H4 (cell line): Measurements from ENCODE around the gene GNAT1. TPM values are rescaled to one million over a fixed set of nuclear protein-coding genes. Genes with fewer than 3 reads are reported as not detected.

Source experiments
- DNase-seq: peaks from one replicate; pipeline ENCODE4 v3.0.0-alpha.2; 2015; ENCODE audit warnings: low spot score
- total RNA-seq: library from RNA; depleted of rRNA; stranded (reverse); fragments of >200 nt; shearing (Covaris generic); gene quantifications from 2 replicates; pipeline ENCODE4 v1.2.3, GENCODE V29; 2014

The GNAT1 gene
- total RNA-seq, 1 experiment from 2014 or later = not detected

DNA sequence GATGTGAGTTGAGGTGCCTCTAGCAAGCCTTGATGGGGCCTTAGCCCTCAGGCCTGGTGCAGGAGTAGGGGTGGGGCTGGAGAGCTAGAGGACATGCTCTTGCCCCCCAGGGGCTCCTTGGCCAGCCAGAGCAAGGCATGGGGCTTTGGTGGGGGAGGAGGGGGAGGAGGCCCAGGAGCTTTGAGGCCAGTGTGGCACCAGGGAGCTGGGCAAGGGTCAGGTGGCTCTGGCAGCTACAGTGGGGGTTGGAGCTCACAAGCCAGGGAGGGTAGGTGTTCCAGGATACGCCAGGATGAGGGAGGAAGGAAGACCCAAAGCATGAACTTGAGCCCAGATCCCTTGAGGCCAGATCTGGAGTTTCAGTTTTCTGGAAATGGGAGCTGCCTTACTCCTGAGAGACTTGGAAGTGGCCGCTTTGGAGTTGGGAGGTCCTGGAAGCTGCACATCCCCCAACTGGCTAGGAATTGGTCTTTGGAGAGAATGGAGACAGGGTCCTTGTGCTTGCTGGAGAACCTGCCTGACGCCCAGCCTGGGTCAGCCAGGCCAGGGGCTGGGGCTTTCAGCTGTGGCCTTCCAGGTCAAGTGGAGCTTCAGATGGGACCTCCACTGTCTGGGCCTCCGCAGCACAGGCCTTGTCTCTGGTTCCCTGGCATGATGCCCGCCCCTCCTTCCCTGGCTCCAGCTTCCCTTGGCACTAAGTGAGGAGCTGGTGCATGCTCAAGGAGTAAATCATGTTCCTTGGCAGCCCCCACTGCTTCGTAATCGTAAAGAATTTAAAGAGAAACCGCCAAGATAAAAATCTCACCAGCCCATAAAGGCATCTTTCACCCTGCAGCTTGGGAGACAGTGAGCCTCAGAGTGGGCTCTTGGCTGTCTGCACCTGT, 27.6 kb upstream of the GNAT1 start:
- DNase-seq = peak; percentile 77

DNA sequence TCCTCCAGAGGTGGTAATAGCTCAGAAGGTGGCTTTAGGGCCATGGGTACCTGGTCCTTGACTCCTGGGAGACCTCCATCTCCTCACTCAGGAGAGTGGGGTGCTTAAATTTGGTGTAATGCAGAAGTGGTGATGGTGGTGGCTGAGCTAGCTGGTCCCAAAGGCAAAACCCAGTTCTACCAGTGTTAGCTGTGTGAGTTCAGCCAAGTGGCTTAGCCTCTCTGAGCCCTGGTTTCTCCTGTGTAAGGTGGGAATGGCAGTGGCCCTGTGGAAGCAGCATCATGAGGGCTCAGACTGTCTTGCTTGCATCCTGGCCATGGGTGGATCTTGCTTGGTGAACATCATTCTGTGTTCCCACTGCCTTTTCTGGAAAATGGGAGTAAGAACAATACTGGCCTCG, 26.9 kb upstream of the GNAT1 start:
- DNase-seq = no peak

DNA sequence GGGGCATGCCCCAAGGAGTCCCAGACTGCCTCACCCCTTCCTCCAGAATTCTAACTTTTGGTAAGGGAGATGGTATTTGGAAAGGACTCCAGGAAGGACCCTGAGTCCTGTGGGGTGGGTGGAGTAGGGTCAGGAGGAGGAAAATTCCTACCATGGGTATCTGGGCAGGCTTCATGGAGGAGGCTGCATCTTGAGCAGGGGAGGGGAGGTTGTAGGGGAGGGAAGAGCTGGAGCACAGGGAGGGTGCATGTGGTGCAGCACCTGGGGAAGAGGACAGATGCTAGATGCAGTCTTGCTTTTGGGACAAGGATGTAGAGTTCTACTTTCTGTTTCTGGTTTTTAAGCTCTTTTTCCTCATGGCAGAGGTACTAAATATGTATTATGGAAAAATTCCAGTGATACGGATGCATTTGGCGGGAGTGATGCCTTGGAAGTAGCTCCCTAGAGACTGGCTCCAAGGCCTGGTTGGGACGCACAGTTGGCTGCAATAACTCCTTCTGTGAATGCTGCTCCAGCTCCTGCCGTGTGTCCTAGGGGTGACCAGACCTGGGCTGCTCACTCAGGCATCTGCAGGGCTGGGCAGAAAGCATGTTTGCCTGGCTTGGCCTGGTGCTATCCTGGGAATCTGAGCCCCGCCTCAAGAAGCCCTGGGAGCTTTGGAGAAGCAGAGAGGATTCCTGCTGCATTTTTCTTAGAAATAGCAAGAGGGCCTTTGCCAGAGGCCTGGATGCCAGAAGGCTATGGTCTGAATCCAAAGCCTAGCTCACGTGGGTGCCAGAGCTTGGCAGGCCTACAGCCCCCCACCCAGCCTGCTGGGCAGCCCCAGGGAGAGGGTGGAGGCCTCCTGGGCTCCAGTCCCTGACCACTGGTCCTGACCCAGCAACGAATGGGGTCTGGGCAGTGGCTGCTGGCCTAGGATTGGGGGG, 26.2 kb upstream of the GNAT1 start:
- DNase-seq = no peak

DNA sequence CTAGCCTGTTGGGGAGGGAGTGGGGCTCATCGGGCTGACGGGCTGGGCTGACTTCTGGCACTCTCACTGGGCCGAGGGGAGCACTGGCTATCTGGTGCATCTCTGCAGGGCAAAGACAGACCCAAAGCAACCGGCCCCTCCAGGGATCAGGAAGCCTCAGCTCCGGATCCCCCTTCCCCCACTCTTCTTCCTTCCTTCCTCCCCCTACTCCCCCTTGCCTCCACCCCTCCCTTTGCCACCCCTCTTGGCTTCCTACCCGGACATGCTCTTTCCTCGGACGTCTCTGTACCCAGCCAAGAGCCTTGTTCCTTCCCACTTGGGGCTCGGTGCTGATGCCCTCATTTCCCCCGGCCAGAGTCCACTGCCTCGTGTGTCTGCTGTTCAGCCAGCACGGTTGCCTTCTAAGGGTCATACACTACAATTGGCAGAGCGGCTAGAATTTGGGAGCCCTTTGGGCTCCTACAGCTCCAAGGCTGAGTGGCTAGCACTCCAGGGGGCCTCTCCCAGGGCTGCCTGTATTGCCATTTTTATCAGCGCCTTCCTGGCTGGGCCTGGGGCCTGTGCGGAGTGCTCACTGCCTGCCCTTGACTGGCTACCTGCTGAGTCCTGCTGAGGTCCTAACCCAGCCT, 25.4 kb upstream of the GNAT1 start:
- no peak for DNase-seq

DNA sequence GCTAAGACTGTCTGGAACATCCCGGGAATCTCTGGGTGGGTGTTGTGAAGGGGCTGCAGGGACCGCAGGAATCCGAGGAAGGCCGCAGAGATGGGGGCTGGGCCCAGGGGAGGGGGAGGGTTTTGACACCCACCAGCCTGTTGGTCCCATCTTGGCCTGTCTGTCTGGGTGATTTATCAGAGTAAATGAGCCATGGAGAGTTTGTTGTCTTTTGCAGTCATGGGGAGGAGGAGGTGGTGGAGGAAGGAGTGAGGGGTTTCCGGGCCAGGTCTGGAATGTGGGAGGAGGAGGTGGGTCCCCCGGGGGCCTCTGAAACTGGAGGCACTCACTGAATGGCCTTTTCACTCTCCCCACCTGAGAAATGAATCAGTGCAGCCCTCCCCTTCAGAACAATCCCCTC, 24.8 kb upstream of the GNAT1 start:
- DNase-seq = no peak

DNA sequence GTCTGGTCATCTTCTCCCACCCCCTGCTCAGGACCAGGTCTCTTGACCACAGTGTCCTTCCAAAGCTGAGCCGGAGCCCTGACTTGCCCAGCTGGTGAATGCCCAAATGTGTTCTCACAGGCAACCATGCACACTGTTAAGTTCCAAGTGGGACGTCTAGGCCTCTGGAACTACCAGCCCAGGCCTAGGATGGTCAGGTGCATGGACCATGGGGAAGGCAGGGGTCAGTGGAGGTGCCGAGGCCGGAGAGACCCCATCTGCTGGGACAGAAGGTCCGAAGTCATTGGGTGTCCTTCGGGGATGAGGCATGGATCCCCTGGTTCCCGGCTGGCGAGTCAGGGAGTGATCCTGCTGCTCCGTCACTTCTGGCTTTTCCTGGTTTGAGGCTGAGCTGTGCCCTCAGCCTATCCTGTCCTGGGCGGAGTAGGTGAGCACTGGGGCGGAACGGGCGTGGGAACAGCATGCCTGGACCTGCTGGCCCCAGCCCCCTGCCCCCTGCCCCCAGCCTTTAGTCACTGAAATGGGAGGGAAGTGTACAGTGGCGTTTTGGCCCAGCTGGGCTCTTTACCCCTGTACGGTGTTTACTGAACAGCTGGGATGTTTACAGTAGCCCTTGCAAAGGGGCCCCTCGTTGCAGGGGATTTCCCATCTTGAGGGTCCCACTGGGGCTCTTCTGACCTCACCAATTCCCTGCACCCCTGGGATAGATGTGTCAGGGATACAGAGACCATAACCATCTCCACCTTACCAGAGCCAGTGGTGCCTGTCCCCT, 24.2 kb upstream of the GNAT1 start:
- no peak for DNase-seq

DNA sequence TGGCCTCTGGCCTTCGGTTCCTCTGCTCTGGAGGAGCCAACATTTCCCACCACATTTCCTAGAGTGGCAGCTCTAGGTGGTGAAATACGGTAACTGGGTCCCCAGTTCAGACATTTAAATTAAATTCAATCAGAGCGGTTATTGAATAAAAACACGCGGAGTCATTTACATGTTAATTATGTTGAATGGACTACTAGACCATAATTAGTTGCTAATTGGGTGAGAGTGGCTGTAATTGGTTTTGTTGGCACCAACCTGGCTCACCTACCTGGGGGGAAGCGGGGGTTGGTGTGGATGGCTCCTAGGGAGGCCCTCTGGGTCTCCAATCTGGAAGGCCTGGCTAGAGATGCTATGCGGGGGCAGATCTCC, 23.6 kb upstream of the GNAT1 start:
- no peak for DNase-seq

DNA sequence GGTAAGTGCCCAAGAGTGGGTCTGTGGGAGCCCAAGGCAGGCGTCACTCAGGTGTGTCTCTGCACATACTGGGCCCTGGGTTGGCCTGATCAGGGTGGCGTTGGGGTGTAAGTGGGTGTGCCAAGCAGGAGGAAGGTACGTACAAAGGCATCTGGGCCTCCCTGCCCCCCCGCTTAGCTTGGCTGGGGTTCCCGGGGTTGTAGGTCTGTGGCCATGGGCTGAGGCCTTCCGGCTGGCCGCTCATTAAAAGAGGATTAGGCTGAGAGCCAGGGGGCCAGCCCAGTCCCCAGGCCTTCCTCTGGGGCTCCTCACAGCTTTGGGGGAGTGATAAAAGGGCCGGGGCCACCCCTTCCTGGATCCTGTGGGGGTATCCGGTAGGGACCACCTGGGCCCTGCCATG, 23.0 kb upstream of the GNAT1 start:
- DNase-seq = no peak

DNA sequence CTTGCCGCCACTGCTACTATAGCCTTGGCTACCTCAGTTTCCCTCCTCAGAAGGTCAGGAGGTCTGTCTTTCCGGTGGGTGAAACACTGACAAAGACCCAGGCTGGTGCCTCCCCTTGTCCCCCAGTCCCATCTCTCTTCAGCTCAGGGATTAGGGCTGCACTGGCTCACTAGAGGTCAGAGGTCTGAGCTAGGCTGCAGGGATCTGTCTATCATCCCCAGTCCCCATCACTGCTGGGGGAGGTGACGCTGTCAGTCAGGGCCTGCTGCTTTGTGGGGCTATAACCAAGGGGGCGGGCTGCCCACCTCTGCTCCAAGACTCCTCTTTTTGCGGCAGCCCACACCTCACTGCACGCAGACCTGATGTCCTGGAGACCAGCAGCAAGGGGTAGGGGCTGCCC, 22.6 kb upstream of the GNAT1 start:
- no peak for DNase-seq

DNA sequence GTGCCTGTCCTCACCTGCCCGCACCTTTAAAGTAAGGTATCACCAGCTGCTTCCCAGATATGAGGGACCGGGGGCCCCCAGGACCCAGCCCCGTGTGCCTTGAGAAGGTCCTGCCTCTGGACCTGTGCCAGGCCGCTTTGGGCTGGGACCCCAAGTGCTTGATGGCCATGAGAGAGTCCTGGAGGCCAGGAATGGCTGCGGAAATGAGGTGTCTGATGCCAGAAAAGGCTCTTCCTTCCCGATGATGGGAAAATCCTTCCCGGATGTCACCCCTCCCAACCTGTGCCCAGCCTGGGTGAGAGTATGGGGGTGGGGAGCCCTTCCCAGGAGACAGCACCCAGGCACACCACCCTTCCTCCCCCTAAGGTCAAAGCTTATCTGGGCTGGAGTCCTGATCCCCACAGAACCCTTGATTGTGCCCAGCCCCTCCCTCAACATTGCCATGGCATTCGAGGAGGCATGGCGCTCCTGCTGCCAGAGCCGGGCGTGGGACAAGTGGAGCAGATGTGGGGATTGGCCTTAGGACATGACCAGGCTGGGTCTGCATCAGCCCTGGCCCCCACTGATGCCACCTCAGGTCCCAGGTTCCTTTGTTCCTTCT, 22.1 kb upstream of the GNAT1 start:
- no peak for DNase-seq

DNA sequence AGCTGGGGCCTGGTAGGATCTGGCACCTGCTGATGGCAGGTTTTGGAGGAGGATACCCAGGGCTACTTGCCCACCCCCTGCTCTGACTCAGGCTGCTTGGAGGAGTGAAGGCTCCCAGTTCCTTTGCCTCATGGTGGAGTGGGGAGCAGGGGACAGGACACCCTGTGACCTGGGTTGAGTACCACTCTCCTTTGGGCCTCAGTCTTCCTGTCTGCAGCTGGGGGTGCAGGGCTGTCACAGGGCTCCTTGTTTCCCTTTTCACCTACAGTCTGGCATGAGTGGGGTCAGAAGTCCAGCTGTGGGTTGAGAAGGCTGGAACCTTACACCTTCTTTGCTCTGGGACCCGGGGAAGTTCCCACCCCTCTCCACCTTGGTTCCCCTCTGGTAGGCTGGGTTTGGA, 21.6 kb upstream of the GNAT1 start:
- DNase-seq = no peak

DNA sequence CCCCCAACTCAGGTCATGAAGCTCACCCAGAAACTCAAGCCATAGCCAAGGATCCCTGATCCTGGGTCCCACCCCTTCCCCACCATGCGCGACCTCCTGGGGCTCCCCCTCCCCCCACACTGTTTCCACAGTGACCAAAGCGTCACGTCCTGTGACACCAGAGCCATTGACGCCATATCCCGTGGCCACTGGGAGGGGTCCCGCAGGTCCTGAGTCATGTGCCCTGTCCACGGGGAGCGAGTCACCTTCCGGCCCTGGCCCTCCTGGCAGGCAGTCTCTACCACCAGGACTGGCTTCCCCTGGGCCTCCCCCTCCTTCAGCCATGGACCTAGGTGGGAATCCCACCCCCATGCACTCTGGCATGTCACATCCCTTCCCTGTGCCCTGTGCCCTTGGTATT, 20.7 kb upstream of the GNAT1 start:
- peak; percentile 35 for DNase-seq

DNA sequence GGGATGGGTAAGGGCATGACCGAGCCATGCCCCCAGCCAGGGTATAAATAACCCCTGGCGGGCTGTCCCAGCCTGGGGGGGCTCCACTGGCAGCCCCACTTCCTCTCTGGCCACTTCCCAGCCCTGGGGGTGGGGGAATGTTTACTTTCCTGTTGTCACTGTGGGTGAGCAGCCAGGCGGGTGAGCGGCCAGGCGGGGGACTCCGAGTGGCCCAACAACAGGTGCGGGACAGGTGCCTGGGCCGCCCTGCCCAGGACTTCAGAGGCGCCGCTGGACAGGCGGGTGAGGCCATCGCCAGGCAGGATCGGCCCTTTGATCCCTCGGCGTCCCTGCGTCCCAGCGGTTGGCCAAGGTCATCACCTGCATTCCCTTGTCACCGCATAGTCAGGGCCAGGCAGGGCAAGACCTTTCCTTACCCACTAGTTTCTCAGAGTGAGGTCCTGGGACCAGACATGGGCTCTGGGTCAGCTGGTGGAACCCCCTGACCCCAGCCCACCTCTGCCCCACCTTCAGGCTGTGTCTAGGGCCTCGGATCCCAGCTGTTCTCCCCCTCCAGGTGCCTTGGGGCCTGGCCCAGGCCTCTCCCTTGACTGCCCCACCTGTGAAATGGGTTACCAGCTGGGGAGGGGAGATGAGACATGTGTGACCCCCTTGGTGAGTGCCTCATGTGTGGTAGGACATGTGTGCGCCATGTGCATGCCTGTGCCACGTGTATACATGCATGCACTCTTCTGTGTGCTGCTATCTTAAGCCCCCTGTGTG, 19.7 kb upstream of the GNAT1 start:
- no peak for DNase-seq

DNA sequence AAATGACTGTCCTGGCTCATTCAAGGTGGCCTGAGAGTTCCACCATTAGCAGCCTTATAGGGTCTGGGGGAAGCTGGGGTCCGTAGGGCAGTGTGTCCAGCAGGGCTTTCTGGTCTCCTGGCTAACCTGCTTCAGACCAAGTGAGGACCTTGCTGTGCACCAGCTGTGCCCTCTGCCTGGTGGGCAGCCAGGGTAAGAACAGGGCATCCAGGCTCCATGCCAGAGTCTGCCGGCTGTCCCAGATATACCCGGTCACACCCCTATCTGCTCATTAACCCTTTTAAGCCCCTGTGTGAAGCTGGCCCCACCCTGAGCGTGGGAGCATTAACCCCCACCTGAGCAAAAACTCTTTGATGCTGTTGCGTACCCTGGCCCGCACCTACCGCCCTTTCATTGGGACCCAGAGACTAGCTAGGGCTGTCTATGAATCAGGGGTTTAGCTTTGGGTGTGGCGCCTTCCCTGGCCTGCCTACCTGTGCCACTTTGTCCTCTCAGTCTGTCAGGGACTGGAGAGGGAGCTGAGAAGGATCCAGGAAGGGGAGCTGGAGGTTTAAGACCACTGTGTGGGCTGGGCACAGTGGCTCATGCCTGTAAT, 18.7 kb upstream of the GNAT1 start:
- no peak for DNase-seq

DNA sequence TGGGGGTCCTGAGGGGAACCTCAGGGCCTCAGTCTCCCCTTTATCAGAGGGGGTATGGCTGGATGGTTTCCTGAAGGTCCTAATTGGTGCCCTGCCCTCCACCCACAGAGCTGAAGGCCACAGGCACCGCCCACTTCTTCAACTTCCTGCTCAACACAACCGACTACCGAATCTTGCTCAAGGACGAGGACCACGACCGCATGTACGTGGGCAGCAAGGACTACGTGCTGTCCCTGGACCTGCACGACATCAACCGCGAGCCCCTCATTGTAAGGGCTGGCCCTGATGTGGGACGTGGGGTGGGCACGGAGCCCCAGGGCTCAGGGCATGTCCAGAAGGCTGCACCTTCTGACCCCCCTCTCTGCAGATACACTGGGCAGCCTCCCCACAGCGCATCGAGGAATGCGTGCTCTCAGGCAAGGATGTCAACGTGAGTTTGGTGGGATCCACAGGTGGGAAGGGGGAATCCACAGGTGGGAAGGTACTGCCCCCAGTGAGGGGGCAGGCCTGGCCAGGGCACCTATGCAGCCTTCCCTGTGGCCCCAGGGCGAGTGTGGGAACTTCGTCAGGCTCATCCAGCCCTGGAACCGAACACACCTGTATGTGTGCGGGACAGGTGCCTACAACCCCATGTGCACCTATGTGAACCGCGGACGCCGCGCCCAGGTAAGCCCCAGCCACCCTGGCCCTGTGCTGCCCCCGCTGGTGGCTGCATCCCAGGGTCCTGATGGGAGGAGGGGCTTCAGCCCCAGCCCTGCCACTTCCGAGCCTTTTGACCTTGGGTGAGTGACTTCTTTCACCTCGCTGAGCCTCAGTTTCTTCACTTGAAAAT, 17.5 kb upstream of the GNAT1 start:
- DNase-seq = no peak

DNA sequence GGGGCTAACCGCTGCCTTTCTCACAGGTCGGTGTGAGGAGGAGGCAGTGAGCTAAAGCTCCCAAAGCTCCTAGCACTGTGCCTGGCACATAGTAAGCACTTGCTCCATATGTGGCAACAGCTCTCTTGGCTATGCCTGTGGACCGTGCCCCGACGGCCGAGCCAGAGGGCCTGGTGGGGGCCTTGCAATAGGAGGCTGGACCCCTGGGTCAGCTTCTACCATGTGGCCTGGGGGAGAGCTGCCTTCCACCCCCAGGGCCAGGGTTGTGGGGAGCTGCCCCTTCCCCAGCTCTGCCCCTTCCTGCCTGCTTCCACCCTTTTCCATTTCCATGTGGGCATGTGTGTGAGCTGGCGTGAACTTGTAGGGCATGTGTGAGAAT, 16.9 kb upstream of the GNAT1 start:
- no peak for DNase-seq

DNA sequence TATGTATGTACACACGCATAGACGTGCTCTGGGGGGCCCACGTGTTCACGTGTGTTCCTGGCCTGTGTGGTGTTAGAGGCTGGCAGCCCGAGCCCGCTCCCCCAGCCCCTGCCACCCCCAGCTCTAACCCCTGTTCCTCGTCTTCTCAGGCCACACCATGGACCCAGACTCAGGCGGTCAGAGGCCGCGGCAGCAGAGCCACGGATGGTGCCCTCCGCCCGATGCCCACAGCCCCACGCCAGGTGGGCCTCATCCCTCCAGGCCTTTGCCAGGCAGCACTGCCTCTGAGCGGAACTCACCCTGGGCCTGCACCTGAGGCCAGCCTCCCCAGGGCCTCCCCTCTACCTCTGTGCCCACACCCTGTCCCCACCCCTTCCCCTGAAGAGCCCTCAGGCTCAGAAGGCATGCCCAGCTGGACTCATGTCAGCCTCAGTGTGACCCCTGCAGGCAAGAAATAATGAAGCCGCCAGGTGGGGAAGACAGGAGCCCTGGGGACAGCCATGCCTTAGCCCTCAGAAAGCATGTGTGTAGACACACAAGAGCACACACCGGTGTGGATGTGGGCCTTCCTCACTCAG, 16.4 kb upstream of the GNAT1 start:
- no peak for DNase-seq

DNA sequence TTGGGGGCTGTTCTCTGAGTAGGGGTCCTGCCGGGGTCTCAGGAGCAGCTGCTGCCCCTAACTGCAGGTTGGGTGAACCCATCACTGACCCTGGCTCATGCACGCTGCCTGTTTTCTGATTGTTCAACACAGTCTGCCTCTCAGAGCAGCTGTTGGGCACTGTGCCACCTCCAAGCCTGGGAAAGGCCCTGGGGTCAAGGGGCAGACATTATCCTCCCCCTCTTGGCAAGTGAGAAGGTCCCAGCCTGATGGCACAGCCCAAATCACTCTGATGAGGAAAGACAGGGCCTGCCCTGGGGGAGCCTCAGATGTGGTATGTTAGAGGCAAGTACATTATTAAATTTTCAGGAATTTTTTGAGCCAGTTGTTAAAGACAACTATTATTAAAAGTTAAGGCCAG, 14.1 kb upstream of the GNAT1 start:
- no peak for DNase-seq

DNA sequence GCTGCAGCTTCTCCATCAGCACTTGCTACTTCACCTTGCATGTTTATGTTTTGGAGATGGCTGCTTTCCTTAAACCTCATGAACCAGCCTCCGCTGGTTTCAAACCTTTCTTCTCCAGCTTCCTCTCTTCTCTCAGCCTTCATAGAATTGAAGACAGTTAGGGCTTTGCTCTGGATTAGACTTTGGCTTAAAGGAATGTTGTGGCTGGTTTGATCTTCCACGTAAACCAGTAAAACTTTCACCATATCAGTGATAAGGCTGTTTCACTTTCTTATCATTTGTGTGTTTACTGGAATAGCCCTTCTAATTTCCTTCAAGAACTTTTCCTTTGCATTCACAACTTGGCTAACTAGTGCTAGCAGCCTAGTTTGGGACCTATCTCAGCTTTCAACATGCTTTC, 11.7 kb upstream of the GNAT1 start:
- DNase-seq = no peak
